Activated CD4-positive, alpha-beta T cell treated with anti-CD3 and anti-CD28 coated beads, Interleukin-2, Interleukin-4, amounts not matched to agents 100 ng/mL and 50 ng/mL, durations not matched to agents 16 hours and 8 hours (primary cell): ENCODE results near the gene TRMT6.
A peak's percentile ranks its signal among the peaks of the same experiment; 100 is the strongest.

Experiments
- DNase-seq: peaks from one replicate; pipeline ENCODE4 v3.0.0-alpha.2; 2020; ENCODE audit warnings: low spot score

Gene TRMT6, protein sequence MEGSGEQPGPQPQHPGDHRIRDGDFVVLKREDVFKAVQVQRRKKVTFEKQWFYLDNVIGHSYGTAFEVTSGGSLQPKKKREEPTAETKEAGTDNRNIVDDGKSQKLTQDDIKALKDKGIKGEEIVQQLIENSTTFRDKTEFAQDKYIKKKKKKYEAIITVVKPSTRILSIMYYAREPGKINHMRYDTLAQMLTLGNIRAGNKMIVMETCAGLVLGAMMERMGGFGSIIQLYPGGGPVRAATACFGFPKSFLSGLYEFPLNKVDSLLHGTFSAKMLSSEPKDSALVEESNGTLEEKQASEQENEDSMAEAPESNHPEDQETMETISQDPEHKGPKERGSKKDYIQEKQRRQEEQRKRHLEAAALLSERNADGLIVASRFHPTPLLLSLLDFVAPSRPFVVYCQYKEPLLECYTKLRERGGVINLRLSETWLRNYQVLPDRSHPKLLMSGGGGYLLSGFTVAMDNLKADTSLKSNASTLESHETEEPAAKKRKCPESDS

GRCh38 chr20:5950271-5951031, at the start of gene TRMT6, which contains the start of gene MCM8:
TRMT6 (minus strand) TSS chr20:5950533; CDS start chr20:5950405, 128 bp downstream.
MCM8 (plus strand) TSS chr20:5950652; CDS start chr20:5952016, 1,364 bp downstream.
- peak; percentile 97 for DNase-seq

DNA sequence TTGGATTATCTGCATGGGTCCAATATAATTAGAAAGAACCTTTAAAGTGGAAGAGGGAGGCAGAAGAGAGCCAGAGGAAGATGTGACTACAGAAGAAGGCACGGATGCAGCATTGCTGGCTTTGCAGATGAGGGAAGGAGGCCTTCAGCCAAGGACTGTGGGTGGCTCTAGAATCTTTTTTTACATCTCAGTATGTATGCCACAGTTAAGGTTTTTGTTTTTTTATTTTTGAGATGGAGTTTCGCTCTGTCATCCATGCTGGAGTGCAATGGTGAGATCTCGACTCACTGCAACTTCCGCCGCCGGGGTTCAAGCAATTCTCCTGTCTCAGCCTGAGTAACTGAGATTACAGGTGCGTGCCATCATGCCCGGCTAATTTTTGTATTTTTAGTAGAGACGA, 49.5 kb upstream of the TRMT6 start:
- DNase-seq = no peak

DNA sequence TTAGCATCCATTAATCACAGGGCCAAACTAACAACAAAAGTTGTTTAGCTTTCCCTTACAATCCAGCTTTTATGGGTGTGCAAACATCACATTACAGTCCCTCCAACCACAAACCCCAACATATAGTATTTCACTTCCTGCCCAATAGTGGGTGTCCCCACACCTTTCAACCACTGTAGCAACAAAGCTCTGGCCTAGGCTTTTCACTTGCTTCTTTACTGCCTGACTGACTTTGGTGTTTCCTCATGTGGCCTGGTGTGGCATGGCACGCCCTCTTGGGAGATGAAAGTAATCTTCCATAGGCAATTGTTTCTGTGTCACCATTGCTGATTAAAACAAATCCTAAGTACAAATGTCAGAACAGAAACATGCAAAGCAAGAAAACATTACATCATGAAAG, 46.4 kb upstream of the TRMT6 start:
- DNase-seq = peak; percentile 52

DNA sequence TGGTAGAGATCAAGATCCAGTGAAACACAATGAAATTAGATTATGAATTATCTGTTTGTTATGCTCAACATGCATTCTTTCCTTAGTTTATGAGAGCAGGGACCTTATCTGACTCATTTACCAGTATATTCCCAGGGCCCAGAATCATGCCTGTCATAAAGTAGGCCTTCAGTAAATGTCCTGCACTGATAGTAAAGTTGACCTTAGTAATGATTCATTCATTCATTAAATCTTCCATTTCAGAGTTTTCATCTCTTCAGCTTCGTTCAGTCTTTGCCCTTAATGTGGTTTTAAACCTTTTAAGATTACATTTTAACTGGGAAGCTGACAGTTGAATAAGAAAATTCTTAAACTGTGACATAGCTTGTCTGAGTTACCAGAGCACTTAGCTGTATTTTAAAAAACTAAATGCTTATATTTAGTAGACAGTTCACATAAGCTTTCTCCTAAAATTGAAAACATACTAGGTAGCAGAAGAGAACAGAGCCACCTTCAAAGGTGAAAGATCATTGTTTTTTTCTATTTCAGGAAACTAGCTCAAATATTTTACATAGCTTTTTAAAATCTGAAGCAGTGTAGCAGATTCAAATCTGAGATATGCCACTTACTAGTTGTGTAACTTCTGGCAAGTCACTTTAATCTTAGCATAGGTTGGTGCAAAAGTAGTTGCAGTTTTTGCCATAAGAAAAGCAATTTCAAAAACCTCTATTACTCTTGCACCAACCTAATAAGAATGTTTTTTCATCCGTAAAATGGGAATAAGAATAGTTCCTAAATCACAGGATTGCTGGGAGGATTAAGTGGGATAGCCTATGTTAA, 41.5 kb upstream of the TRMT6 start:
- DNase-seq = no peak

GRCh38 chr20:5990946-5991345, 40.6 kb upstream of the TRMT6 start:
- no peak for DNase-seq

DNA sequence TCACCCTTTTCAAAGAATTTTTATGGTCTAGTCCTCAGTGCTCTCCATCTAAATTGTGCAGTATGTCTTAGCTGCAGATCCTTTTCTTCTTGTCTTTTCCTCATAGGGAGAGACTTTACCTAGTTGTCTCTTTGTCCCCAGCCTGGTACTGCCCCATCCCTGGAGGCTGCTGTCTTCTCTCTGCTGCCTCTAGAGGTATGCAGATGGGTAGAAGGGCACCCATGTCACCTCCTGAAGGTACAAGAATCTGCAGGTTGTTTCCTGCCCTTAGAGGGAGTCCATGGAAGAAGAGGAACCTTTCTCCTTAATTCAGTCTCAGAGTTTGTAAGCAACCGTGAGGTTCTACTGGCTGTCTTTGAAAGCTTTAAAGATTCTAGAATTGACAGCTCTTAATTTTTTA, 39.2 kb upstream of the TRMT6 start:
- no peak for DNase-seq

DNA sequence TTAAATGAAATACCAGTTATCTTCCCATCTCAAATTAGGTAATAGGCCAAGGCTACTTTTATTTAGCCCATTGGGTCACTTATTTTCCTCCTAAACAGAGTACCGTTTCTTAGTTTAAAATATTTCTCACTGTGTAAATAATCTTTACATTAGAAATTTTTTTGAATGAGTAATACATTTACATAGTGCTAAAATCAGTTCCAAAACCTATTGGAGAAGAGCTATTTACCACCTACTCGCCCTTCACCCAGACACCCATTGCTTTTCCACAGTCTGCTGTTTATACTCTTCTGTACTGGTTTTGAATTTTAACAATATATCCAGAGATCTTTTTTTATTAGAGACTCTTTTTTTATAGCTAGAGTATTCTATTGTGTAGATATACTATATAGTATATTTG, 37.0 kb upstream of the TRMT6 start:
- no peak for DNase-seq

DNA sequence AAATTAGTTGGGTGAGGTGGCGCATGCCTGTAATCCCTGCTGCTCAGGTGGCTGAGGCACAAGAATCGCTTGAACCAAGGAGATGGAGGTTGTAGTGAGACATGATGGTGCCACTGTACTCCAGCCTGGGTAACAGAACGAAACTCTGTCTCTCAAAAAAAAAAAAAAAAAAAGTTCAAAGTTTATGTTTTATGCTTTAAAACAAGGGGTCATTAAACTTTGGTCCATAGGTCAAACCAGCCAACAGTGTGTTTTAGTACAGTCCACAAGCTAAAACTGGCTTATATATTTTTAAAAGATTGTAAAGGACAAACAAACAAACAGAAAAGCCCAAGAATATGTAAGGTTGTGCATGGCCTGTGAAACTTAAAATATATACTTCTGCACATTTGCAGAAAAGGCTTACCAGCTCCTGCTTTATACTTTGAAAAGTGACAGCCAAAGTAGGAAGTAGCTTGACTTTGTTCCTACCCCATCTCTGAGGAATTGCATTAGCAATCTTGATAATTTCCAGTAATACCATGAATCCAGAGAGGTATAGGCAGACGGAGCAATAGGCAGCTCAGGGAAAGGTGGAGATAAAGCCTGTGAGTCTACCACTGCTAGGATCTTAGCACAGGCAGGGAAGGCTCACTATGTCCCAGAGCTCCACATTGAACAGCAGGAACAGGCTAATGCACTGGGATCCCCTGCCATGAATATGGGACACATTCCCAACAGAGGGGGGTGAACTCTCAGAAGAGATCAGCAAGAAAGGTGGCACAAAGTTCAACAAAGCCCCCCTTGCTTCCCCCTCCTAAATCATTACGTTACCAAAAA, 30.6 kb upstream of the TRMT6 start:
- DNase-seq = no peak

DNA sequence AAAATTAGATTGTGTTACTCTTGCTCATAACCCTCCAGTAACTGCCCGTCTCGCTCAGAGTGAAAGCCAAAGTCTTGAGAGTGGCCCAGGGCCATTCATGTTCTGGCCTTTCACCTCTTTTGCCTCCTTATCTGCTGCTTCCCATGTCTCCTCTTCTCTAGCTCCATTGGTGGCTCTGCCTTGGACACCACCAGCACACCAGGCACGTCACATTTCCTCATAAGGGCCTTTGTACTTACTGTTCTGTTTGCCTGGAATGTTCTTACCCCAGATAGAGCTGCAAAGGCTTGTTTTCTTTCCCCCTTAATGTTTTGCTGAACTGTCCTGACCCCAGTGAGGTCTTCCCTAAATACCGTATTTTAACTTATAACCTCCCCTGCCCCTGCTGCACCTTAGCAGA, 29.5 kb upstream of the TRMT6 start:
- DNase-seq = no peak

DNA sequence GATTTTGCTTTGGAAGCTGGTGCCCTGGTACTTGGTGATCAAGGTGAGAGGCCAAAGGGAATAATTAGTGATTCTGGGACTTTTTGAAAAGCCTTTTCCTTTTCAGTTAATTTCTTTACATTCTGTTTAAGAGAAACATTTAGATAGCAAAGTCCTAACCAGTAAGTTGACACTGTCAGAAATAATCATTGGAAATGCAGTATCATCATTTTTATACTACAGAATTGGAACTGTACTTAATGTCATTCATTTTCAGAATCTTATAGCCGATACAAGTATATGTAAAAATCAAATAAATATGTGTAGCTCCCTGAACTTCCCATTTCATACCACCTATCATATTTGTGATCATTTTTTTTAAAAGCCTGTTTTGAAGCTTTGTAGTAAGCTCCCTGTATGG, 27.6 kb upstream of the TRMT6 start:
- no peak for DNase-seq

DNA sequence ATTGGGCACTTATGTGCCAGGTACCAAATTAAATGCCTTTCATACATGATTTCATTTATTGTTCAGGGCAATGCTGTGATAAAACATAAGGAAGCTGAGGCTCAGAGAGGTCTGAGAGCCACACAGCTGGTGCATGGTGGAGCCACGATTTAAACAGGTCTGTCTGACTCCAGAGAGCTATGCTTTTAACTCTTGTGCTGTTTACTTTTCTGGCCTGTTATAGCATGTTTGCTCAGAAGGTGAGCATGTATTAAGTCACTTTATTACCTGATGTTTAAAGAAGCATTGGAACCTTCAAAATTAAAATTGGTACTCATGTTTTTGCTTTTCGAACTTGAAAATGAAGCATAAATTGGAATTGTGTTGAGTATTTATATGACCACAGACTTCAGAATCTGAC, 26.9 kb upstream of the TRMT6 start:
- DNase-seq = no peak

DNA sequence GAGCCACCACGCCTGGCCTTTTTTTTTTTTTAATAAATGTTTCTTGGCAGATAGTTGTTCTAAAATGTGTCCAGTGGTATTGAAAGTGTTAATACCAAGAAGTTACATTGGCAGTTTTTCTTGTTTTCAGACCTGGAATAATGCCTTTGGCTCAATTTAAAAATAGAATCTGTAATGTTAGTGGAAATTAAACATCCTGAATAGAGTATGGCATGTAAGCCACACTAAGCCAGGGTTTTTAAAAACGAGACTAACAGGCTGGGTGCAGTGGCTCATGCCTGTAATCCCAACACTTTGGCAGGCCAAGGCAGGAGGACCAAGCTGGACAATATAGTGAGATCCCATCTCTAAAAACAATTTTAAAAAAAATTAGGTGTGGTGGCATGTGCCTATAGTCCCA, 25.4 kb upstream of the TRMT6 start:
- DNase-seq = no peak

DNA sequence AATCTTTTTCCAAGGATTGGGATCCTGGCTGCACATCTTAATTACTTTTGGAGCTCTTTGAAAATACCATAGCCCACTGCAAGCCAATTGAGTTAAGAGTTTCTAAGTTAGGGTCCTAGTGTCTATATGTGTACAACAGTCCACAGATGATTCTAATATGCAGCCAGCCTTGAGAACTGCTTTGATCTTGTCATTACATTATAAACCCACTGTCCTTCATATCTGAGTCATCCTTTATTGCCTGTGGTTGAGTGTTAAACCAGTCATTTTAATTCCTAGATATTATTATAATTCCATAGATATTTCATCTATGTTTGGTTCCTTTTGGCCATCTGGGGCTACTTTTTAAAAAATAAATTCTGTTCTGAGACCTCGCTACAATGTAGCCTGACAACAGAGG, 24.2 kb upstream of the TRMT6 start:
- no peak for DNase-seq

DNA sequence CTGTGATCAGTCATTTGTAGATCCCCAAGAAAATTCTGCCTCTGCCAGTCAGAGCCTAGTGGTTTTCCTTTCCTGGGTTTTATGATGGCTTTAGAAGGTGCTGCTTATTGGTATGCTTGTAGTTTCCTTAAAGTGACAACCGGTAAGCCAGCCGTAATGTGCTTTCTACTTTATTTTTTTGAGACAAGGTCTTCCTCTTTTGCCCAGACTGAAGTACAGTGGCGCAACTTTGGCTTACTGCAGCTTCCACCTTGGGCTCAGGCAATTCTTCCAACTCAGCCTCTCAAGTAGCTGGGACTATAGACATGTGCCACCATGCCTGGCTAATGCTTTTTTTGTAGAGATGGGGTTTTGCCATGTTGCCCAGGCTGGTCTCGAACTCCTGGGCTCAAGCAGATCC, 23.6 kb upstream of the TRMT6 start:
- no peak for DNase-seq

- no peak for DNase-seq
These were observed 22.8 kb upstream of the TRMT6 start for GRCh38 chr20:5973172-5973571.

DNA sequence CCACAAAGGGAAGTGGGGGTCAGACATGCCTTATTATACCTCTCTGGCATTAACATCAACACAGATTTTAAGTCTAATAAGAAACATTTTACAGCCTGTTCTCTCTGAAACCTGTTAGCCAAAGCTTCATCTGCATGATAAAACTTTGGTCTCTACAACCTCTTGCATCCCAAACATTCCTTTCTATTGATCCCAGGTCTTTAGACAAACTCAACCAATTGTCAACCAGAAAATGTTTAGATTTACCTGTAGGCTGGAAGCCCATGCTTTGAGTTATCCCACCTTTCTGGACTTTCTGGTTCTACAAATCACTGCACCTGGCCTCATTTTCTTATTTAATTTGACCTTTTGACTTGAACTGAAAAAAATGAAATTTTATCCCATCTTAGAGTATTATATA, 20.9 kb upstream of the TRMT6 start:
- no peak for DNase-seq

DNA sequence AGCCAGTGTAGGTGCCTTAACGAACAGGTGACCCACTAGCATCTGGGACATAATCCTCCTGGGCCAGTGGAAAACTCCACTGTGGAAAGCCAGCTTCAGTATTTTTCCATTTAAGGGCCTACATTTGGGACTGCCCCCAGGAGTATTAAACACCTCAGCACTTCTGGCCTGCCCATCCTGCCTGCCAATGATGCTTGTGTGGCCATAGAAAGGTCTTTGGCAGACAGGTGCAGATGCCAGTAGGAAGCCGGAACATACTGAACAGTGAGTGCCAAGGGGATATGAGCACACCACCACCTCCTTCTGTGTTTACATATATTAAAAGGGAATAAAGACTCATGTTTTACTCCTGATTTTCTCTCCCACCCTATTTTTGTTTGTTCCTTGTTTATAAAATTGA, 20.0 kb upstream of the TRMT6 start:
- DNase-seq = no peak

DNA sequence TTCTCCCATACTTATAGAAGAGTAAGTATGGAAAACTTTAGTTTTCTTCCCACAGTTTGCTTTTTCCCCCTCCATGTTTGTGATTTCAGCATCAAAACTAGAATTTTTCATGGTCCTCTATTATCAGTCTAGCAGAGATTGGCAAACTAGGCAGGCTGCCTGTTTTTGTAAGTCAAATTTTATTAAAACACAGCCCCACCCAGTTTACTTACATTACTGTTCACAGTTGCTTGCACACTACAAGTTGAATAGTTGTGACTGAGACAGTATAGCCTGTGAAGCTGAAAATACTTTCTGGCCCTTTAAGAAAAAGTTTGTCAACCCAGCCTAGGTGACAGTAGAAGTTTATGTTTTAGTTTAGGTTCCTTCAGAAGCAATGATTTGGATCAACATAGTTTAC, 19.6 kb upstream of the TRMT6 start:
- DNase-seq = no peak

DNA sequence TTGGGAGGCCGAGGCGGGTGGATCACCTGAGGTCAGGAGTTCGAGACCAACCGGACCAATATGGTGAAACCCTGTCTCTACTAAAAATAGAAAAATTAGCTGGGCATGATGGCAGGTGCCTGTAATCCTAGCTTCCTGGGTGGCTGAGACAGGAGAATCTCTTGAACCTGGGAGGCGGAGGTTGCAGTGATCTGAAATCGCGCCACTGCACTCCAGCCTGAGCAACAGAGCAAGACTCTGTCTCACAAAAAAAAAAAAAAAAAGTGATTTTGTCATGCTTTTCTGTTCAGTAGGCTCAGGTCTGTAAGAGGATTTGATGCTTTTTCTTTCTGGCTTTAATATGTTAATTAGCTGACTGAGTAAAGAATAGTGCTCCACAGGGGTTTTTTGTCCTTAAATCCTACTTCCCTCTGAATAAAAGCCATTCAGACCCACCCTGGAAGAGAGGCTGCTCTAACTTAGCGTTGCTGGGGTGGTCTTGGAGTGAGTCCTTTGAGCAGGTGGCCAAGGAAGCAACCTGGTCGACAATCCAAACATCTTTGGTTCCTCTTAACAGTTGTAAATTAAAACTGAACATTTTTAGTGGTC, 19.1 kb upstream of the TRMT6 start:
- no peak for DNase-seq

DNA sequence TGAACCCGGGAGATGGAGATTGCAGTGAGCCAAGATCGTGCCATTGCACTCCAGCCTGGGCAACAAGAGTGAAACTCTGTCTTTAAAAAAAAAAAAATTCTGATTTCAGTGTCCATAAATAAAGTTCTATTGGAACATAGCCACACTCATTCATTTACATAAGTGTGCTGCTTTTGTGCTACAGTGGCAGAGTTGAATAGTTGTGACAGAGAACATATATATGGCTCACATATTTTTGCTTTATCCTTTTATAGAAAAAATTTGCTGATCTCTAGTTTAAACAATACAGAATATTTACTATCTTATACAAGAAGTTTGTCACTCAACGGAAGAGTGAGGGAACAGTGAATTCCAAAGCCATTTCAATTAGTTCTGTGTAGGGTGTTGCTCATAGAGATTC, 18.1 kb upstream of the TRMT6 start:
- no peak for DNase-seq

DNA sequence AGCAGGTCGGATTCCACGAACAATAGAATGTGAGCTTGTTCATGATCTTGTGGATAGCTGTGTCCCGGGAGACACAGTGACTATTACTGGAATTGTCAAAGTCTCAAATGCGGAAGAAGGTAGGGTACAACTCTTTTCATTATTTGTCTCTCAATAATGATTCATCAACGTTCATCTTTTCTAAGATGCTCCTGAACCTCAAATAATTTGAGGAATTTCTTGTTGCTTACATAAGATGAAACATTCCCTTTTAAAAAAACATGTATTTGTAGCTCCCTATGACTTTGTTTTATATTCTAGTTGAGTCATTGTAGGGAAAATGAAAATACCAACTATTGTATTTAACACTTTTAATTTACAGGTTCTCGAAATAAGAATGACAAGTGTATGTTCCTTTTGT, 17.1 kb upstream of the TRMT6 start:
- no peak for DNase-seq
